ENCODE results near the gene SEM1. TPM values are rescaled to one million over a fixed set of nuclear protein-coding genes. Genes with fewer than 3 reads are reported as not detected.

SEM1 gene
- total and polyA plus RNA-seq, 9 of the 15 experiments (the other 6 are each of a cell fraction or from before 2014, with no cell fraction given) = 74.7 to 938 (median 454) TPM

DNA sequence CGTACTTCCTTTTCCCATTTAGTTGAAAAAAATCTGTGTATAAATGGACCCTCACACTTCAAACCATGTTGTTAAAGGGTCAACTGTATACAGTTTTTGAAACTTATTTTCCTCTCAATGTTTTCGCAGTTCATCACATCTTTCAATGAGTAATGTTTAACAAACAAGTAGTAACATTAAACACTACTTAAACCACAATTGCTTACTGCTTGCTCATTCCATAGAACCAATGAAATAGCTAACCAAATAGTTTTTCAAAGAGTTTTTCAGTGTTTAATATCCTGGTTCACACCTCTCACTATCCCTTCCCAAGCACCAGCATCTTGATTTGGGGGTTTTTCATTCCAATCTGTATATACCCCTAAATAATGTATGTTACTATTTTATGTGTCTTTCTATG is 9.1 kb downstream of the SEM1 start:
- DNase-seq (ENCODE audit: extremely low read depth in 1 of 4, low spot score in 3 of 4) (no peak), ATAC-seq (no peak), FAIRE-seq (no peak)
- ChIA-PET CTCF (ENCODE audit: low intra/inter-chr PET ratio) (no interaction called here), POLR2A (no interaction called here)
- H3K27ac ChIP-seq (ENCODE audit: extremely low read depth, low read depth, low read length) = no peak overlapping the region
- H3K4me1 ChIP-seq (replicated peaks in 1 of 2; ENCODE audit: control insufficient read depth in 2 of 2, insufficient read depth in 2 of 2, low read length in 2 of 2) = no peaks in the 10 kb centered on the region; a peak in 1 of 5 replicates
- no peaks in the 10 kb centered on the region for H3K9me1 ChIP-seq (ENCODE audit: control insufficient read depth, insufficient read depth, low read length)
- intact Hi-C loops (cut with micrococcal nuclease) (no loop called here), in situ Hi-C loops (cut with MboI) (no loop called here)
- no TSS peak for BruUV-seq (replicated peaks)
- WGBS (ENCODE audit: insufficient coverage, low coverage, missing lambda C conversion rate) = 100% methylated on average over 2 of the region's 2 CpGs
- no peak overlapping the region for H3K4me3 ChIP-seq
- H4K20me1 ChIP-seq (replicated peaks; ENCODE audit: control insufficient read depth, insufficient read depth, low read length) = peaks cover 27% of the 10 kb centered on the region; the same call in 1 of the 2 replicates
- H3K4me2 ChIP-seq (ENCODE audit: insufficient read depth, low read length) = no peak overlapping the region
- peaks cover 31% of the 10 kb centered on the region; the same call in 2 of the 3 replicates for H3K36me3 ChIP-seq (ENCODE audit: control insufficient read depth, insufficient read depth, low read length)
- no peak overlapping the region for H3K9ac ChIP-seq (ENCODE audit: insufficient read depth in 1 of 2, low read depth in 2 of 2, low read length in 2 of 2)
- H3K27me3 ChIP-seq (ENCODE audit: control insufficient read depth in 2 of 2, insufficient read depth in 2 of 2, low read length in 2 of 2) = no peaks in the 10 kb centered on the region
- H3K9me3 ChIP-seq (replicated peaks; ENCODE audit: control insufficient read depth, insufficient read depth, low read depth, low read length) = no peaks in the 10 kb centered on the region
- peaks cover 98% of the 10 kb centered on the region for H3K79me2 ChIP-seq (ENCODE audit: control insufficient read depth, insufficient read depth, low read length)
- TF ChIP-seq, protein P1, sequence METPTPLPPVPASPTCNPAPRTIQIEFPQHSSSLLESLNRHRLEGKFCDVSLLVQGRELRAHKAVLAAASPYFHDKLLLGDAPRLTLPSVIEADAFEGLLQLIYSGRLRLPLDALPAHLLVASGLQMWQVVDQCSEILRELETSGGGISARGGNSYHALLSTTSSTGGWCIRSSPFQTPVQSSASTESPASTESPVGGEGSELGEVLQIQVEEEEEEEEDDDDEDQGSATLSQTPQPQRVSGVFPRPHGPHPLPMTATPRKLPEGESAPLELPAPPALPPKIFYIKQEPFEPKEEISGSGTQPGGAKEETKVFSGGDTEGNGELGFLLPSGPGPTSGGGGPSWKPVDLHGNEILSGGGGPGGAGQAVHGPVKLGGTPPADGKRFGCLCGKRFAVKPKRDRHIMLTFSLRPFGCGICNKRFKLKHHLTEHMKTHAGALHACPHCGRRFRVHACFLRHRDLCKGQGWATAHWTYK (CRISPR knock-in tag; IDR thresholded peaks at IDR 0.05) = no peak
- TF ChIP-seq HMGXB4 (CRISPR knock-in tag; IDR thresholded peaks at IDR 0.05) (no peak), ZNF175 (CRISPR knock-in tag; IDR thresholded peaks at IDR 0.05; ENCODE audit: low read depth) (no peak), BRCA1 (IDR thresholded peaks at IDR 0.05) (no peak), BRCA1 (CRISPR knock-in tag; IDR thresholded peaks at IDR 0.05) (no peak), RAD51 (IDR thresholded peaks at IDR 0.05; ENCODE audit: borderline replicate concordance, low read depth) (no peak), YBX1 (IDR thresholded peaks at IDR 0.05) (no peak), KDM2B (CRISPR knock-in tag; IDR thresholded peaks at IDR 0.05) (no peak)
- TF ChIP-seq, protein P2, sequence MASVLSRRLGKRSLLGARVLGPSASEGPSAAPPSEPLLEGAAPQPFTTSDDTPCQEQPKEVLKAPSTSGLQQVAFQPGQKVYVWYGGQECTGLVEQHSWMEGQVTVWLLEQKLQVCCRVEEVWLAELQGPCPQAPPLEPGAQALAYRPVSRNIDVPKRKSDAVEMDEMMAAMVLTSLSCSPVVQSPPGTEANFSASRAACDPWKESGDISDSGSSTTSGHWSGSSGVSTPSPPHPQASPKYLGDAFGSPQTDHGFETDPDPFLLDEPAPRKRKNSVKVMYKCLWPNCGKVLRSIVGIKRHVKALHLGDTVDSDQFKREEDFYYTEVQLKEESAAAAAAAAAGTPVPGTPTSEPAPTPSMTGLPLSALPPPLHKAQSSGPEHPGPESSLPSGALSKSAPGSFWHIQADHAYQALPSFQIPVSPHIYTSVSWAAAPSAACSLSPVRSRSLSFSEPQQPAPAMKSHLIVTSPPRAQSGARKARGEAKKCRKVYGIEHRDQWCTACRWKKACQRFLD (CRISPR knock-in tag; IDR thresholded peaks at IDR 0.05) = no peak
- no peak overlapping the region for H2AFZ ChIP-seq (ENCODE audit: low read depth, low read length)
